ENCODE measurements around the gene FSD1.
"Not testable (repeated sequence)": the region's sequence is repeated elsewhere in the genome, so short reads cannot be mapped to it uniquely, and the experiment has no call there.

FSD1 gene

DNA sequence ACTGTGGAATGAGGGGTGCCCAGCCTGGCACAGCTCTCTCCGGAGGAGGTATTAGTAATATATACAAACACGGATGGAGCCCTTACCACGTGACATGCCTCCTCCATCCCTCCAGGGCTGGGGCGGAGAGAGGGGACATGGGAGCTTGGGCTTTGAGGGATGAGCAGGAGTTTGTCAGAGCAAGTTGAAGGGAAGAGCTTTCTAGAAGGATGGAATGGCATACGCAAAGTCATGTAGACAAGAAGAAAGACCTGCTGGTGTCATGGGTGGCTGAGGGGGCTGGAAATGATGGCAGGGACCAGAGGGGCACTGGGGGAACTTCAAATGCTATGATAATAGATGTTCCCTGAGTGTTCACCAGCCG lies 41.6 kb downstream of the FSD1 start:
- no peak for DNase-seq

DNA sequence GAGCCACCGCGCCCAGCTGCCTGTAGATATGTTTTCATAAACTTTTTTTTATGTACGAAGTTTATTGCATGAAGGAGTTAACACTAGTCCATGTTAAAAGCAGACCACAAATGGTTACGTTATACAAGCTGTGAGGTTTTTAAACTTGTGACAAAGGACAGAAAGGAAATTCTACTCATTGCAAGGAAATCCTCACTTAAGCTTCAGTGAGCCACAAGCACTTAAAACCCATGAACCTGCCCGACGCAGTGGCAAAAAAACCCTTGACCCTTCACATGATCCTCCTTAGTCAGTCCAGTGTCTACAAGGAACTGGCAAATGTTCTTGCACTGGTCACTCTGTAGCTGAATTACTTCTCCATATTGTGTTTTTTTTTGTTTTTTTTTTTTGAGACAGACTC lies 43.1 kb downstream of the FSD1 start:
- no peak for DNase-seq

DNA sequence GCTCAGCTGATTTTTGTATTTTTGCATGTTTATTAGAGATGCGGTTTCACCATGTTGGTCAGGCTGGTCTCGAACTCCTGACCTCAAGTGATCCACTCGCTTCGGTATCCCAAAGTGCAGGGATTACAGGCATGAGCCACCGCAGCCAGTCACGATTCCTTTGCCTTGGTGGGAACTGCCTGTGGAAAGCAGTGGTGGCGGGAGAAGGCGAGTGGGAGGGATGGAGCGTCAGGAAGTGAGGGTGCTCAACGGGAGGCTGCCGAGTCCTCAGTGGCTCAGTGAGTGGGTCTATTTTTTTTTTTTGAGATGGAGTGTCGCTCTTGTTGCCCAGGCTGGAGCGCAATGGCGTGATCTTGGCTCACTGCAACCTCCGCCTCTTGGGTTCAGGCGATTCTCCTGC lies 44.8 kb downstream of the FSD1 start:
- DNase-seq, result not testable (repeated sequence)

DNA sequence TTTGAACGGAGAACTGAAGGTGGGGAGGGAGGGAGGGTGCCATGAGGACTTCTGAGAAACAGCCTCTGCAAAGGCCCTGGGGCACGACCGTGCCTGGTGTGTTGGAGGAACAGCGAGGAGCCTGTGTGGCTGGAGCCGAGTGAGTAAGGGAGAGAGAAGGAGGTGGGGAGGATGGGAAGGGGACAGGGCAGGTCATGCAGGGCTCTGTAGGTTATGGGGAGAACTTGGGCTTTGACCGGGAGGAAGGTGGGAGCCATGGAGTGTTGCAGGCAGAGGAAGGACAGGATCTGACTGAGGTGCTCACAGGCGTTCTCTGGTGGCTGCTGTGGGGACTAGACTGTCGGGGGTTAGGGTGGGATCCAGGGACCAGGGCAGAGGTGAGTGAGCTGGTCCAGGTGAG lies 45.7 kb downstream of the FSD1 start:
- no peak for DNase-seq

DNA sequence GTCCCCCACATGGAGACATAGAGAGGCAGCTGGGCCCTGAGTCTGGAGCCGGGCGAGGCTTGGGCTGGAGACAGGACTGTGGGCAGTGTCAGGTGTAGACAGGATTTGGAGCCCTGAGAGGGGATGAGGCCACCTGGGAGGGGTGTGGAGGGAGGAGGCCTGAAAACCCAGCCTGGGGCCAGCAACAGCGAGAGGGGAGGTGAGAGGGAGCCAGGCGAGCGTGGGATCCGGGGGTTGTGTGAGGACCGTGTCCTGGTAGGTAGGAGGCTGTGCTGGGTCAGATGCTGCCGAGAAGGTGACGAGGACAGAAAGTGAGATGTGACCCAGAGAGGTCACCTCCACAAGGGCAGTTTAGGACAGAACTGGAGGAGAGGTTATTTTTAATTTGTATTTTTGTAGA lies 46.3 kb downstream of the FSD1 start:
- DNase-seq, result no peak

DNA sequence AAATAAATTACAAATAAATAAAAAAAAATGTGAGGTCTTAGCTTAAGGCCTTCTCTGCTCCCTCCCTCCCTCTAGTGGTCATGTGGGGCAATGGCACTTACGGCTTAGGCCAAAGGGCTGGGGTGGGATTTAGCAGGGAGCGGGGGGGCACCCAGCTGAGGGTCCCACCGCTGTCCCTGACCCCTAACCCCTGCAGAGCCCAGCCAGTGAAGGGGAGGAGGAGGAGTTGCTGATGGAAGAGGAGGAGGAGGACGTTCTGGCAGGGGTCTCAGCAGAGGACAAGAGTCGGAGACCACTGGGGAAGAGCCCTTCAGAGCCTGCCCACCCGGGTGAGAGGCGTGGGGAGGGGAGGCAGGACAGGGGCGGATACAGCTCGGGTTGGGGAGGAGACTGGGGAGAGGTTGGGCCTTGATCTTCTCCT lies 48.3 kb downstream of the FSD1 start:
- peak; percentile 59 for DNase-seq

DNA sequence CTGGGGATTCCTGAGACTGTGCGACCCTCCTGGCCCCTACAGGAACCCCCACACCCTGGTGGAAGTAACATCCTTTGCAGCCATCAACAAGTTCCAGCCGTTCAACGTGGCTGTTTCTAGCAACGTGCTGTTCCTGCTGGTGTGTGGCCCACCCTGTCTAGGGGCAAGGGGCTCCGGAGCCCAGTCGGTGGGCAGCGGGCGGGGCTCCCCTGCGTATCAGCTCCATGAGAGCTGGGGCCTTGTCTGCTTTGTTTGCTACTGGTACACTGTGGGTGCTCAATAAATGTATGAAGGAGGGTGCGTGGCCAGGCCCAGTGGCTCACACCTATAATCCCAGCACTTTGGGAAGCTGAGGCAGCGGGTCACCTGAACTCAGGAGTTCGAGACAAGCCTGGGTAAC lies 49.9 kb downstream of the FSD1 start:
- no peak for DNase-seq

DNA sequence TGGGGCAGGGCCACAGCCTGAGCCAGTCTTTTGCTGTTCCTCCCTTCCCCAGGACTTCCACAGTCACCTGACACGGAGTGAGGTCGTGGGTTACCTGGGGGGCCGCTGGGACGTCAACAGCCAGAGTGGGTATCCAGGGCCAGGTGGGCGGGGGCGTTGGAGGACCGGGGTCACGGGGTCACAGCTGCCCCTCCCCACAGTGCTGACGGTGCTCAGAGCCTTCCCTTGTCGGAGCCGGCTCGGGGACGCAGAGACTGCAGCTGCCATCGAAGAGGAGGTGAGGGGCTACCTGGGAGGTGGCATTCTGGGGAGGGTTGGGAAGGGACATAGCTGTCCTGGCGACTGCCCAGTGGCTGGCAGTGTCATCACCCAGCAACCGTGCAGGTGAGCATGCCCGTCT lies 50.5 kb downstream of the FSD1 start:
- no peak for DNase-seq

DNA sequence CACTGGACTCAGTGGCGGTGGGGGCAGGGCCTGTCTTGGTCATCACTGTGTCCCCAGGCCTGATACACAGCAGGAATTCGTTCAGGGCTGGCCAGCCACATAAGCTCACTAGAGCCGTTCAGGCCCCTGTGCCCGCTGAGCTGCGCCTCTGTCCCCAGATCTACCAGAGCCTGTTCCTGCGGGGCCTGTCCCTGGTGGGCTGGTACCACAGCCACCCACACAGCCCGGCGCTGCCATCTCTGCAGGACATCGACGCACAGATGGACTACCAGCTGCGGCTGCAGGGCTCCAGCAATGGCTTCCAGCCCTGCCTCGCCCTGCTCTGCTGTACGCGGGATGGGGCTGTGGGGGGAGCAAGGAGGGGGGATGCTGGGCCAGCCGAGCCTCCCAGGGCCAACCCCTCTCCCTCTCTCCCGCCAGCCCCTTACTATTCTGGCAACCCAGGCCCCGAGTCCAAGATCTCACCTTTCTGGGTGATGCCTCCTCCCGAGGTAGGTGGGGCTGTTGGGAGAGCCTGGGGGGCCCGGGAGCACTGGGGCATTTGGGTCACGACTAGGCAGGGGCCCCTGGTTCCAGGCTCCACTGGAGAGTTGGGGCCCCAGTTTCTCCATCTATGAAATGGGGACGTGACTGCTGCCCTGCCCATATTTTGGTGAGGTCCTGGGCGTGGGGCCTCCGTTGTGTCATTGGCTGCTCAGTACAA lies 52.8 kb downstream of the FSD1 start:
- no peak for DNase-seq

DNA sequence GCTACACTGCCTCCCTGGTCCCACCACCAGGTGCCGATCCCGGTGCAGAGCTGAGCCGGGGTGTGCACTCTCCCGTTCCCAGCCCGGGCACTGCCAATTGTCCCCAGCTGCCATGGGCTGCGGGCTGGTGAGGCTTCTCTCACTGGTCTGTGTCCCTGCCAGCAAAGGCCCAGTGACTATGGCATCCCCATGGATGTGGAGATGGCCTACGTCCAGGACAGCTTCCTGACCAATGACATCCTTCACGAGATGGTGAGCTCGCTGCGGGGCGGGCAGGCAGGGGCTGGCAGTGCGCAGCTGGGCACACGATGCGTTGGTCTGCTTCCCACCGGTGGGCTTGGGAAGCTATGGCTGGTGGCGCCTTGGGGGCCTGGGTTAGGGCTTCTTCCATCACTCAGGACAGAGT lies 53.5 kb downstream of the FSD1 start:
- DNase-seq, result no peak

DNA sequence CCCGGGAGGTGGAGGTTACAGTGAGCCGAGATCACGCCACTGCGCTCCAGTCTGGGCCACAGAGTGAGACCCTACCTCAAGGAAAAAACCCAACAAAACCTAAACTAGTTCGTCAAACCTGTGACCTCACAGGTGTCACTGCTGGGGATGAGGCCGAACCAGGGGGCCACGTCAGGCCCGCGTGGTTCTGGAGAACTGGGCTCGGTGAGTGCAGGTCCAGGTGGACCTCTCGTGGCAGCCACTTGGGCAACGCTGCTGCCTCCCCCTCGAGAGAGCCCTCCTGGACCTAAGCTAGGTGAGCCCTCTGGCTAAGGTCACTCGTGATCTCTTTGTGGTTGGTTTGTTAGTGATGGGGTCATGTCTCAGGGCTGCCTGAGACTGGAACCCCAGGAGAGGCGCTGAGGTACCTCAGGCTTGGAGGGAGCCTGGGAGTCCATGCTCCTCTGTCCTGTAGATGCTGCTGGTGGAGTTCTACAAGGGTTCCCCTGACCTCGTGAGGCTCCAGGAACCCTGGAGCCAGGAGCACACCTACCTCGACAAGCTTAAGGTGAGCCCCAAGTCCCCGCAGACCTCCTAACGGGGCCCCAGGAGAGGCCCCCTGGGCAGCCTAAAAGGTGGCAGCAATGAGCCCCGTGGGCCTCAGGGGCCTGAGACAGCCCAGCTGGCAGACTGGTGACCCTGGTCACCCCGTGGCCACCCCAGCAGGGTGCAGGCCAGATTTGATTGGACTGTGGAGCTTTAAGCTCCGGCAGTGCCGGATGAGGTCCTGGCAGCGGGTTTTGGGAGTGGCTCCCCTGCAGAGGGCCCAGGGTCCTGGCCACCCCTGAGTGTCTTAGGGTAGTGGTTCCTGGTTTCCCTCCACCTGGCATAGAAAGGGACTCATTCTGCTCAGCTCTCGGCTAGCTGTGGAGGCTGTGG lies 54.6 kb downstream of the FSD1 start:
- no peak for DNase-seq

DNA sequence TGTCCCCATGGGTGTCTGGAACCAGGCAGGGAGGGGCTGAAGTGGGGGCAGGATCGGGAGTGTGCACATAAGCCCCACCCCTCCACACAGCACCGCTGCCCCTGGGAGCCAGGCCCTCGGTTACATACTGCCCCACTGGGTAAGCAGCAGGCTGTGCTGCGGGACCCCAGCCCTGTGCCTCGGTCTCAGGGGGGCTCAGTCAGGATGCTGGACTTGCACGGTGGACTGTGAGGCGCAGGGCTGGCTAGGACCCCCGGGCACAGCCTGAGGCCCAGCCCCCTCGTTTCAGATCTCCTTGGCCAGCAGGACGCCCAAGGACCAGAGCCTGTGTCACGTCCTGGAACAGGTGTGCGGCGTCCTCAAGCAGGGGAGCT lies 55.2 kb downstream of the FSD1 start:
- no peak for DNase-seq

DNA sequence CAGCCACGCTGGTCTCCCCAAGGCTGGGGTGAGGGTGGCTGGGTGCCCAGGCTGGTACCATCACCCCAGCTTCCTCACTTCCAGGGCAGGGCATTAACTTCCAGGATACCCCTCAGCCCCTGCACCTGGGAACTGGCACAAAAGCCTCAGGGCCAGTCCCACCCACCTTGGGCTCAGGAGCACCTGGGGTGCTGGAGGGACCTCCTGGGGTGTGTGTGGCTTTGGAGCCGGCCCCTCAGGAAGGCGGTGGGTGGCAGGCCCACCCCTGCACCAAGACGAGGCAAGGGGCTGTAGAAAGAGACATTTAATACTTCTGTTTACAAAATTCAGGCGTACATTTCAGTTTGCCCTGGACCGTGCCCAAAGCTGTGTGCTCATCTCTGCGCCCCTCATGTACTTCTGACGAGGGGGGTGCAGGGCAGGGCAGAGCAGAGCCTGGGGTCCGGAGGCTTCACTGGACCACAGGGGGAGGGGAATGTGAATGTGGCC lies 55.7 kb downstream of the FSD1 start:
- no peak for DNase-seq

DNA sequence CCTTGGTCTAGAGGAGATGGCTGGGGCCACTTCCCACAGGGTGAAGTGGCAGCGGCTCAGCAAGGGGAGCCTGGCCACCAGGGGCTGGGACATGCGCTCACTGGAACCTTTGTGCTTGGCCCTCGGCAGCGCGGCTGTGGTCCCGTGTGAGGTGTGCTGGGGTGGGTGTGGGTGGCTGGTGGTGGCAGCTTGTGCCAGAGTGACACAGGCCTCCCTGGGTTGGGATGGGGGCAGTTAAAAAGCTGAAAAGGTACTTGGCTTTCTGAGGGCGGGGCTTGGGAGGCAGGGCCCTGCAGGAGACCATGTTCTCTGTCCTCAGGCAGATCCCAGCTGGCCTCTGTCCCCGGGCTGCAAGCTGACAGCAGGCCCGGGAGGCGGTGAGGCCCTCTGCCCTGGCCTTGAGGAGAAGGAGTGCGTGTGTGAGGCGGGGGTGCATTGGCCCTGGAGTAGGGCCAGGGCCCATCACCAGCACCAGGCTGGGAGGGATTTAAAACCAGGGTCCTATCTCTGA lies 56.3 kb downstream of the FSD1 start:
- no peak for DNase-seq

DNA sequence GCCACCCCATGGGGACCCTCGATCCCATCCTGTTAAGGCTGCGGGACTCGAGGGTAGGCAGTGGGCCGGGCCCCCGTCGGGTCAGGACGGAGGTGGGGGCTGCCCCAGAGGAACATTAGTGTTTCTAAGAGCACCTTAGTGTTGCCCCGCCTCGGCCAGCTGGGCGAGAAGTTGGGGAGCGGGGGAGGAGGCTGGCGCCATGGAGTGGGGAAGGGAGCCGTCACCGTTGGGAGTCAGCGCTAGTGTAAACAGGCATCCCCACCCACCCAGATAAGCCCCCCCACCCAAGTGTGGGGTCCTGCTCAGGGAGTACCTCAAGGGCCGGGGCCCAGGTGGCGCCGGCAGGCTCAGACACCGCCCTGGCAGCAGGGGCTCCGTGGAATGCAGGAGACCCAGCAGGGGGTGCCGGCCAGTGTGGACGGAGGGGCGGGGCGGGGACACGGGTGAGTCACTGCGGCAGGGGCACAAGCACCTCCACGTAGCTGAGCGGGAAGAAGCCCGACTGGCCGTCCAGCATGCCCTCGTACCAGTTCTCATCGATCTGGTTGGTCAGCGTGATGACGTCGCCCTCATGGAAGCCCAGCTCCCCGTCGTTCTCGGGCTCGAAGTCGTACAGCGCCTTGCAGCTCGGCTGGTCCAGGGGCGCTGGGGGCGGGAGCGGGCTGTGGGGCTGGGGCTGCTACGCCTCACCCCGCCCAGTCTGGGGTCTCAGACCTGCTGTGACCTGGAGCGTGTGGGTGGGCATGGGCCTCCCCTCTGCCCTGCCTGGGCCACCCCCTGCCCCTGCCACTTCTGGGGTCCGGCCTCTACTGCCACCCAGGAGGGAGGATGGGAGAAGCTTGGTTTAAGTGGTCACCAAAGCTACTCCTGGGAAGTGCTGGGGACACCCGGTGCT lies 57.0 kb downstream of the FSD1 start:
- DNase-seq, result no peak

DNA sequence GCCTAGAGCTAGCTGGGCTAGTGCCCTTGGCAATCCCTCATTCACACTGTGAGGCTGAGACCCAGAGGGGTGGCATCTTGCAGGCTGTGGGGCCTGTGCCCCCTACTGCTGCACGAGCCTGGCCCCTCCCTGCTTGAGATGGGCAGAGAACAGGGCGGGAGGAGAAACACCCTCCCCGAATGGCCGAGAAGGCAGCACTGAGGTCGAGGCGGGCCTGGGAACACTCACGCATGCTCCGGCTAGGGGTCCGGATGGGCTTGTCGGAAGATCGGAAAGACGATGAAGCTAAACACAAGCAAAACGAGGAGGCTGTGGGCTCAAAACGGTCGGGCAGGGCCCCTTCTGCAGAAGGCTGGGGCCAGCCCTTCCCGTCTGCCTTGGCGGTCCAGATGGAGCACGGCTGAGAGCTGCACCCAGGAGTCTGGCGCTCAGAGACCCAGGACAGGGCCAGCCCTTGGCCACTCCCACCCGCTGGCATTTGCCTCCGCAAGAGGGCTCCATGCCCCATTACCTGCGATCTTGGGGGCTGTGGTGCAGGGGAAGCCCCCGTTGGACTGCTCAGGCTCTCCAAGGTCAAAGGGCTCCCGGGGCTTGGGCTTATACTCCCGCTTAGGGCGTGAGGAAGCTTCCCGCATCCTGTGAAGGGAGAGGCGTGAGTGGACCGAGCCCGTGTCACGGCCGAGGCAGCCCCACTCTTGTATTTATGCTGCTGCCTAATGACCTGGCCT lies 57.9 kb downstream of the FSD1 start:
- no peak for DNase-seq

DNA sequence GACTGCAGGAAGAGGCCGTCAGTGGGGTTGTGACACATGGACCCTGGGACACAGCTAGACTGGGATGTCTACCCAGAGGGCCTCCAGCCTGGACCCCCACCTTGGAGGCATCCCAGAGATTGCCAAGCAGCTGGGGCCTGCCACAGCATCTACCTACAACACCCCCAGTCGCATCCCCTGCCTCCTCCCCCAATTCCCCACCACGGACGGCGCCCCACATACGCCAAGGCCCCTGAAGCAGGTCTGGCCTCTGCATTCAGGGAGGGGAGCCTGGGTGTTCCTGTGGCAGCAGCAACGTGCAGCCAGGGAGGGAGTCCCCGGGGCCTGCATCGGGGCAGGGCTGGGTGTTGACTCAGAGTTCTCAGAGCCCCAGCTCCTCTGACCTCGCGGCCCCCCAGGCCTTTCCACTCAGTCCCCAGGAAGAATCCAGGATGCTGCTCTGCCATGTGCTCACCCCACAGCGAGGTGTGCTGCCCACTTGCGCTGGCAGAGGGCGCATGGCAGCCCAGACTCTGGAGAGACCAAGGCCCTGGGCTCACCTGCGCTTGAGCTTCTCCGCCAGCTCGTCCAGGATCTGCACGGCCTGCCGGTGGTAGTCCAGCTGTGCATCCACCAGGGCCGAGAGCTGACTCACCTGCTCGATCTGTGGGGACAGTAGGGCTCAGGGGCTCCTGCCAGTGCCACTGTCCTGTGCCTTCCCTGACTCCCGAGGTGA lies 58.6 kb downstream of the FSD1 start:
- DNase-seq, result no peak

DNA sequence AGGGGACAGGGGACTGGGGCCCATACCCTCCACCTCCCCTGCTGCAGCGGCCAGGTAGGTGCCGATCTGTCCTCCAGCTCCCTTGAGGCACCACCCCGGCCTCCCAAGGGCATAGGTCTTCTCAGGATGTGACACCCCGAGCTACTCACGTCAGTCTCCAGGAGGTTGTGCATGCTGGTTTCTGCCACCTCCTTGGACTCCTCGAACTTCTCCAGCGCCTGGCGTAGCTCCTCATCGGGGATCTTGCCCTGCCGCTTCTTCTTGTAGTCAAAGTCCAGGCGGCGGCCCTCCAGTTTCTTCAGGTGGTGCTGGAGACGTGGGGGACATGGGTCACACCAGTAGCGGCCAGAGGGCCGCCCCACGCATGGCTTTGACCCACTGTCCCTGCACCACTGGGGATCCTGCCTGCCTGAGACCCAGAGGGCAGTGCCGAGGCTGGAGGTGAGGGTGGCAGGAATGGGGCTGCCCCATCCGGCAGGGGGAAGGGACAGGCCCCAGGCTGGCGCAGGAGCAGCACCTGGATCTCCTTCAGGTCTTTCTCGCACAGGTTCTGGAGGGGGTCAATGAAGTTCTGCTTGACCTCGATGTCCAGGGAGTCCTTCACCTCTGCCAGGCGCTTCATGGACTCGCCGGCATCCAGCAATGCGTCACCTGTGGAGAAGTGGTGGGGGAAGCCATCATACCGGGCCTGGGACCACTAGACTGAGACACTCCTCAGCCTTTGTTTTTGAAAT lies 59.3 kb downstream of the FSD1 start:
- DNase-seq, result no peak

DNA sequence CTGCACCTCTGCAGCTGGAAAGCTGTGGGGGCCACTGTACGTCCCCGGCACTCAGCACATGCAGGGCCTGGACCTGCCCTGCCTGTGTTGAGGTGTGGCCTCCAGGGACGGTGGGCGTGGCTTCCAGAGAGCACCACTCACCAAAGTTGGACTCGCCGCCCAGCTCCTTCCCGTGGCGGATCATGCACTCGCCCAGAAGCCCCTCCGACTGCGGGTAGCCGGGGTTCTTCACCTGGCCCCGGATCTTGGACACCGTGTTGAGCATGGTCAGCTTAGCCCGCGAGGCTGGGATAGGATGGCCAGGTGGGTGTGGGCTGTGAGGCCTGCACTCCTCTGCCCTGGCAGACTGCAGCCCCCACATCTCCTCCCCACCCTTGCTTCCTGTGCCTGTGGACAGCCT lies 60.9 kb downstream of the FSD1 start:
- DNase-seq, result no peak

DNA sequence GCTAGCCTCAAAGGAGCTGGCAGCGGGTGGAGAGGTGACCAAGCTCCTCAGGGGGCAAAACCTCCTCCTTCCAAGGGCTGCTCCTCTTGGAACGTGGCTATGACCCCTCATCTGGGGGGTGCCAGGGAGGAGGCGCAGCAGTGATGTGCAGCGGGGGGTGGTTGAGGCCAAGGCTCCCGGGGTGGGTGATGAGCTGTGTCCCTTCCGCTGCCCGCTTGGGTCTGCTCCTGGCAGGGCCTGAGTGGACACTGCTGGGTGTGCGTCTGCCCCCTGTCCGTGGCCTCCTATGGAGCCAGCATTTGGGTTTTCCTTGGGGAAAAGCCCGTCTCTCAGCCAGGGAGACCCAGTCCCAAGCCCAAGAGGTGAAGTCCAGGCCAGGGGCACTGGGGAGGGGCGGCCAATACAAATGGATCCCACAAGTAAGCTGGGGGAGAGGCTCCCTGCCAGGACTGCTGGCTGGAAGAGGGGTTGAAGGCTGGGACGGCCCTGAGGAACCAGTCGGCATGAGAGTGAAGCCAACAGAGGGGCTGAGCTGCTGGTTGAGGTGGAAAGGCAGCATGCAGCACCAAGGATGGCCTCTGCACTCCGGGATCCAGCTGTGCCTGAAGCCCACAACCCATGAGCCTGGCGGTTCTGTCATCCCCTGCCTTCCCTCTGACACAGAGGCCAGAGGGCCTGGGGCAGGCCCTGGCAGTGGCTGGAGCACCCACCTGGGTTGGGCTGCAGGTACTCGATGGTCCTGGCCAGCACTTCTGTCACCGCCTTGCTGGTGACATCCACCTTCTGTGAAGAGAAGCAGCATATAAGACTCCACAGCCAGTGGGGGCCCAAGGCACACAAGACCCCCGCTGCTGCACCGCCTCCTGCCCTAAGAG lies 61.6 kb downstream of the FSD1 start:
- DNase-seq, result no peak

All from EL (cell line).